ENCODE data around the gene CMYA5.

The CMYA5 gene

DNA sequence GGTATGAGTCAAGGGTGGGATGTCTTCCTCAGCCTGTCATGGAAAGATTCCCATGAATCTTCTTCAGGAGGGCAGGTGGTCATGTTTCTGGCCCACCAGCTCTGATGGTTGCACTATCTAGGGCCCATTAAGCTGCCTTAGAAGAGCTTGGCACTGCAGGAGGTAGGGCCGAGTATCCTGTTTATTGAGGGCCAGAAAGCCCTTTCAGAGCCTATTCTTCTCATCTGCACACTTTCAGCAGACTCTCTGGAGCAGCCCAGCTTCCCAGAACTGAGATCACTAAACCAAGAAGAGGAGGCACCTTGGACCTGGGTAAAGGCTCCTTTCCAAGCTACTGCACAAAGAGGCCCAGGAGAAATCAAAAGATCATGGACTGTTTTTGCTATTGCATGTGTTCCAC is 154.9 kb downstream of the CMYA5 start:
- Histone ChIP-seq H3K27me3 (ENCODE audit: insufficient read depth, low read depth, severe bottlenecking) (no peaks in the 10 kb centered on the region), H3K27ac (no peak overlapping the region), H3K4me3 (ENCODE audit: low read depth, low read length) (no peak overlapping the region), H3K36me3 (no peaks in the 10 kb centered on the region), H3K9me3 (ENCODE audit: severe bottlenecking) (no peaks in the 10 kb centered on the region)
- DNase-seq = no peak
- TF ChIP-seq, protein P1, sequence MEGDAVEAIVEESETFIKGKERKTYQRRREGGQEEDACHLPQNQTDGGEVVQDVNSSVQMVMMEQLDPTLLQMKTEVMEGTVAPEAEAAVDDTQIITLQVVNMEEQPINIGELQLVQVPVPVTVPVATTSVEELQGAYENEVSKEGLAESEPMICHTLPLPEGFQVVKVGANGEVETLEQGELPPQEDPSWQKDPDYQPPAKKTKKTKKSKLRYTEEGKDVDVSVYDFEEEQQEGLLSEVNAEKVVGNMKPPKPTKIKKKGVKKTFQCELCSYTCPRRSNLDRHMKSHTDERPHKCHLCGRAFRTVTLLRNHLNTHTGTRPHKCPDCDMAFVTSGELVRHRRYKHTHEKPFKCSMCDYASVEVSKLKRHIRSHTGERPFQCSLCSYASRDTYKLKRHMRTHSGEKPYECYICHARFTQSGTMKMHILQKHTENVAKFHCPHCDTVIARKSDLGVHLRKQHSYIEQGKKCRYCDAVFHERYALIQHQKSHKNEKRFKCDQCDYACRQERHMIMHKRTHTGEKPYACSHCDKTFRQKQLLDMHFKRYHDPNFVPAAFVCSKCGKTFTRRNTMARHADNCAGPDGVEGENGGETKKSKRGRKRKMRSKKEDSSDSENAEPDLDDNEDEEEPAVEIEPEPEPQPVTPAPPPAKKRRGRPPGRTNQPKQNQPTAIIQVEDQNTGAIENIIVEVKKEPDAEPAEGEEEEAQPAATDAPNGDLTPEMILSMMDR (IDR thresholded peaks at IDR 0.05; ENCODE audit: low read depth, low read length) = no peak

DNA sequence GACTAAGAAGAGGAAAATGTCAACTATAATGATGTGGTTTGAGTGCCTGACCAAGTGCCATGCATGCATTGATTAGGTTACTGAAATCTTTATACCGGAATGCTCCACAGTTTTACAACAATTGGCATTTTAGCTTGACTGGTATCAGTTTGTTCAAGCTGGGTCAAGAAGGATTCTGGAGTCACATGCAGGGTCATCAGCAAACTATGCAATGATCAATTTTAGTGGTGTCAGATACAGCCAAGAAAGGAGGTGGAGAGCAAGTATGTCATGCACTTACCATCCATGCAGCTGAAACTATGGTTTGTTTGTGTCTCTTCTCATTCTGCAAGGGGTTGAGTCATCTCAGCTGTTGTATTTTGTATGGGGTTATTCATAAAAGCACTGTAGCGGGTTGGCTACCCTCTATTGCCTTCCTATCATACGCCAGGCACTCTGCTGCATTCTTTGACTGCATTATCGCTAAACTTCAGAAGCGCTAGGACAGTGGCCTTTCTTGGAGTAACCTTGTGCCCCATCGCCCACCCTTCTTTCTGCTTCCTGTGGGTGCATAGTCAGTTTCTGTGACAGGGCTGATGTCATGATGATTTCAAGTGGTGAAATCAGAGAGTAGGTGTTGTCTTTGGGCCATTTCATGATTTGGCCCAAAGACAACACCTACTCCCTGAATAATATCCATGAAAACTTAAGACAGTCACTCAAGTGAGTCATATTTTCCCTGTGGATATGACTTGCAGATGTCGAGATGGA is 156.0 kb downstream of the CMYA5 start:
- no peaks in the 10 kb centered on the region for H3K9me3 ChIP-seq (ENCODE audit: severe bottlenecking)
- no peak for DNase-seq
- H3K36me3 ChIP-seq = no peaks in the 10 kb centered on the region
- no peak overlapping the region for H3K4me3 ChIP-seq (ENCODE audit: low read depth, low read length)
- H3K27me3 ChIP-seq (ENCODE audit: insufficient read depth, low read depth, severe bottlenecking) = no peaks in the 10 kb centered on the region
- H3K27ac ChIP-seq = no peak overlapping the region
- TF ChIP-seq, protein P1 (IDR thresholded peaks at IDR 0.05; ENCODE audit: low read depth, low read length) = no peak

DNA sequence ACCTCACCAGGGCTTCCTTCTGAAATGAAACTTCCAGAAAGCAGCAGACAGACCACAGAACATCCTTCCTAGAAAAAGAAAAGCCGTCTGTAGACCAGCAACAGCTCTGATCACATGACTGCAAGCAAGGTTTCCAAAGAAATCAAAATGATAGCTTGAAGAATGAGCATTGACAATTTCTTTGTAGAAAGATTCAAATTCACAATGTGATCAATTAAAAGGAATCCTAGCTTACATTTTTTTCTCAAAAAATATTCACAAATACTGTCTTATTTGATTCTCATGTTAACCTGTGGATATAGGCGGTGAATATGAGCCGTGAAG is 156.5 kb downstream of the CMYA5 start:
- Histone ChIP-seq H3K36me3 (no peaks in the 10 kb centered on the region), H3K9me3 (ENCODE audit: severe bottlenecking) (no peaks in the 10 kb centered on the region), H3K27me3 (ENCODE audit: insufficient read depth, low read depth, severe bottlenecking) (no peaks in the 10 kb centered on the region), H3K27ac (no peak overlapping the region), H3K4me3 (ENCODE audit: low read depth, low read length) (no peak overlapping the region)
- no peak for DNase-seq
- TF ChIP-seq, protein P1 (IDR thresholded peaks at IDR 0.05; ENCODE audit: low read depth, low read length) = no peak

DNA sequence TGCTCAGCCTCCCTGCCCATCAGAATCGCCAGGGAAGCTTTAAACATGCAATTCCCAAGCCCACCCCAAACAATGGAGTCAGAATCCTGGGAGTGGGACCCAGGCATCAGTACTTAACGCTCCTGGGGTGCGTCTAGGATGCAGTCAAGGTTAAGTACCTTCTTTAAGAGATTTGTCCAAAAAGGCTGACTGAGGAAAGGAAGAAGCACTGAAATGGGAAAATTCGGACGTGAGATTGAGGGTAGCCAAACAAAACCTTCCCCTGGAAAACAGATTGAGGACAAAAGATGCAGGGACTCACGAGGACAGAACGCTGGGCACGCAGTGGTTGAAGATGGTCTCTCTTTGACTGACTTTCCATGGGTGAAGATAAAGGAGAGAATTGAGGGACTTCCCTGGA is 157.9 kb downstream of the CMYA5 start:
- Histone ChIP-seq H3K27ac (no peak overlapping the region), H3K4me3 (ENCODE audit: low read depth, low read length) (no peak overlapping the region), H3K9me3 (ENCODE audit: severe bottlenecking) (no peaks in the 10 kb centered on the region), H3K36me3 (no peaks in the 10 kb centered on the region), H3K27me3 (ENCODE audit: insufficient read depth, low read depth, severe bottlenecking) (no peaks in the 10 kb centered on the region)
- no peak for DNase-seq
- TF ChIP-seq, protein P1 (IDR thresholded peaks at IDR 0.05; ENCODE audit: low read depth, low read length) = no peak

DNA sequence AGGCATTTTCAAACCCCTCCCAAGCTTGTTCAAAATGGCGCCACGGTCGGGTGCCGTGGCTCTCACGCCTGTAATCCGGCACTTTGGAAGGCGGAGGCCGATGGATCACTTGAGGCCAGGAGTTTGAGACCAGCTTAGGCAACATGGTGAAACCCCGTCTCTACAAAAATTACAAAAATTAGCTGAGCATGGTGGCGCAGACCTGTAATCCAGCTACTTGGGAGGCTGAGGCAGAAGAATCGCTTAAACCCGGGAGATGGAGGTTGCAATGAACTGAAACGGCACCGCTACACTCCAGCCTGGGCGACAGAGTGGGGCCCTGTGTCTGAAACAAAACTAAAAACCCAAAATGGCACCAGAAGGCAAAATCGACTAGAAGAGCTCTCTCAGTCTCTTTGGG is 159.4 kb downstream of the CMYA5 start:
- Histone ChIP-seq H3K27me3 (ENCODE audit: insufficient read depth, low read depth, severe bottlenecking) (no peaks in the 10 kb centered on the region), H3K27ac (no peak overlapping the region), H3K9me3 (ENCODE audit: severe bottlenecking) (no peaks in the 10 kb centered on the region), H3K4me3 (ENCODE audit: low read depth, low read length) (no peak overlapping the region), H3K36me3 (no peaks in the 10 kb centered on the region)
- DNase-seq = no peak
- TF ChIP-seq, protein P1 (IDR thresholded peaks at IDR 0.05; ENCODE audit: low read depth, low read length) = no peak
